Mesendoderm (in vitro differentiated cells): Measurements from ENCODE around the gene DMWD. TPM values are rescaled to one million over a fixed set of nuclear protein-coding genes. Genes with fewer than 3 reads are reported as not detected.

ENCODE experiments used
- DNase-seq: peaks from one replicate; pipeline ENCODE4 v3.0.0; 2013
- H2AK5ac ChIP-seq: 2 replicates; pipeline ENCODE4 v1.6.1; 2013; ENCODE audit warnings: low read length, inconsistent platforms
- H2BK120ac ChIP-seq: 2 replicates; pipeline ENCODE4 v1.6.1; 2013; ENCODE audit warnings: low read depth, mild to moderate bottlenecking, low read length, moderate library complexity, mixed read lengths
- H2BK15ac ChIP-seq: replicated peaks from 2 replicates; pipeline ENCODE4 v1.6.1; 2013; ENCODE audit warnings: low read depth, mild to moderate bottlenecking, moderate library complexity
- H2BK5ac ChIP-seq: 2 replicates; pipeline ENCODE4 v1.6.1; 2013; ENCODE audit warnings: low read length, inconsistent platforms
- H3K18ac ChIP-seq: 2 replicates; pipeline ENCODE4 v1.6.1; 2013; ENCODE audit warnings: mild to moderate bottlenecking, low read length, mixed read lengths
- H3K23ac ChIP-seq: one replicate; pipeline ENCODE4 v1.6.1; 2013; ENCODE audit warnings: low read length
- H3K27ac ChIP-seq: 2 replicates; pipeline ENCODE4 v1.5.1; 2013; ENCODE audit warnings: low read depth, mild to moderate bottlenecking, inconsistent platforms, low read length, moderate library complexity
- H3K27me3 ChIP-seq: 2 replicates; pipeline ENCODE4 v1.6.1; 2013; ENCODE audit warnings: low read length, control low read depth, mild to moderate bottlenecking, inconsistent platforms; ENCODE audit not compliant: insufficient read depth, poor library complexity
- H3K36me3 ChIP-seq: 2 replicates; pipeline ENCODE4 v1.6.1; 2013; ENCODE audit warnings: low read length, inconsistent platforms; ENCODE audit not compliant: control insufficient read depth, insufficient read depth
- H3K4ac ChIP-seq: one replicate; pipeline ENCODE4 v1.6.1; 2013; ENCODE audit warnings: low read depth, mild to moderate bottlenecking, low read length, moderate library complexity
- H3K4me1 ChIP-seq: 2 replicates; pipeline ENCODE4 v1.6.1; 2013; ENCODE audit warnings: low read depth, low read length, inconsistent platforms; ENCODE audit not compliant: control insufficient read depth
- H3K4me2 ChIP-seq: 2 replicates; pipeline ENCODE4 v1.6.1; 2013; ENCODE audit warnings: low read length
- H3K4me3 ChIP-seq: 2 replicates; pipeline ENCODE4 v1.5.1; 2013; ENCODE audit warnings: mild to moderate bottlenecking, low read length
- H3K56ac ChIP-seq: one replicate; pipeline ENCODE4 v1.6.1; 2013; ENCODE audit warnings: low read length
- H3K79me1 ChIP-seq: 2 replicates; pipeline ENCODE4 v1.6.1; 2013; ENCODE audit warnings: low read length, inconsistent platforms
- H3K79me2 ChIP-seq: 2 replicates; pipeline ENCODE4 v1.6.1; 2013; ENCODE audit warnings: mild to moderate bottlenecking, low read length; ENCODE audit not compliant: control insufficient read depth, insufficient read depth
- H3K9ac ChIP-seq: 2 replicates; pipeline ENCODE4 v1.6.1; 2013; ENCODE audit warnings: low read length, inconsistent platforms
- H4K5ac ChIP-seq: one replicate; pipeline ENCODE4 v1.6.1; 2013; ENCODE audit warnings: low read length
- H4K8ac ChIP-seq: one replicate; pipeline ENCODE4 v1.6.1; 2013; ENCODE audit warnings: low read depth, mild to moderate bottlenecking, control low read depth, low read length, moderate library complexity
- WGBS: extraction: QIAGEN DNeasy Blood & Tissue Kit; methylation state at CpG from one replicate; pipeline ENCODE4 v1.1.7; 2013; ENCODE audit warnings: low lambda C conversion rate, missing lambda C conversion rate; ENCODE audit not compliant: insufficient coverage; ENCODE audit errors: extremely low coverage; 5-methylcytosine and 5-hydroxymethylcytosine counted together
- polyA plus RNA-seq, 2 experiments: library from polyadenylated mRNA; stranded (reverse); fragments of 200-250 nt; gene quantifications; one replicate each; pipeline ENCODE4 v1.2.3, GENCODE V29; 2013

DMWD gene
- 20.6 TPM for polyA plus RNA-seq (2013, experiment 1 of 2)
- 20.9 TPM for polyA plus RNA-seq (2013, experiment 2 of 2)

- peak within 1 kb of the TSS; percentile 66 for H3K27ac ChIP-seq
- no peak within 1 kb of the TSS for H2BK5ac ChIP-seq
- H3K4me1 ChIP-seq, result peaks cover 3% of the 10 kb centered on the region
- peak within 1 kb of the TSS; percentile 85 for H3K4me2 ChIP-seq
- H3K18ac ChIP-seq, result peak within 1 kb of the TSS; percentile 77
- peak within 1 kb of the TSS; percentile 34 for H2BK120ac ChIP-seq
- H3K9ac ChIP-seq, result peak within 1 kb of the TSS; percentile 93
- no peak within 1 kb of the TSS for H2BK15ac ChIP-seq
- H3K36me3 ChIP-seq, result peaks cover 13% of the 10 kb centered on the region
- peak; percentile 99 for DNase-seq
- no peaks in the 10 kb centered on the region for H3K27me3 ChIP-seq
- peaks cover 15% of the 10 kb centered on the region for H3K79me1 ChIP-seq
- H3K4ac ChIP-seq, result peak within 1 kb of the TSS; percentile 93
- no peak within 1 kb of the TSS for H4K5ac ChIP-seq
- H3K79me2 ChIP-seq, result peaks cover 6% of the 10 kb centered on the region
- H3K23ac ChIP-seq, result no peak within 1 kb of the TSS
- peak within 1 kb of the TSS; percentile 94 for H3K4me3 ChIP-seq
- H3K56ac ChIP-seq, result peak within 1 kb of the TSS; percentile 98
- WGBS, result no CpG with 5 or more reads among the region's 86 CpGs
- peak within 1 kb of the TSS; percentile 51 for H2AK5ac ChIP-seq
- peak within 1 kb of the TSS; percentile 100 for H4K8ac ChIP-seq
Measured at GRCh38 chr19:45792470-45793177, at the start of gene DMWD. TSS of gene DMWD (minus strand) at chr19:45792845. CDS start at chr19:45792756, 89 bp downstream.

GRCh38 chr19:45842198-45842597 lies 49.6 kb upstream of the DMWD start:
- WGBS, result no CpG with 5 or more reads among the region's 14 CpGs
- no peak for DNase-seq
- H3K36me3 ChIP-seq, result peaks cover 22% of the 10 kb centered on the region

GRCh38 chr19:45834970-45835369 lies 42.3 kb upstream of the DMWD start:
- no peak overlapping the region for H3K18ac ChIP-seq
- H2BK5ac ChIP-seq, result no peak overlapping the region
- no peak overlapping the region for H3K4me3 ChIP-seq
- peaks cover 22% of the 10 kb centered on the region for H3K36me3 ChIP-seq
- no peaks in the 10 kb centered on the region for H3K79me2 ChIP-seq
- H3K23ac ChIP-seq, result no peak overlapping the region
- no peaks in the 10 kb centered on the region for H3K27me3 ChIP-seq
- no peak overlapping the region for H2AK5ac ChIP-seq
- no peak overlapping the region for H3K9ac ChIP-seq
- no peak overlapping the region for H3K4me2 ChIP-seq
- H2BK15ac ChIP-seq, result no peak overlapping the region
- H3K4ac ChIP-seq, result no peak overlapping the region
- H4K5ac ChIP-seq, result no peak overlapping the region
- H3K56ac ChIP-seq, result no peak overlapping the region
- DNase-seq, result no peak
- no peak overlapping the region for H2BK120ac ChIP-seq
- no peaks in the 10 kb centered on the region for H3K4me1 ChIP-seq
- H3K27ac ChIP-seq, result no peak overlapping the region
- H3K79me1 ChIP-seq, result no peaks in the 10 kb centered on the region
- H4K8ac ChIP-seq, result no peak overlapping the region
- no CpG with 5 or more reads among the region's 7 CpGs for WGBS

More at GRCh38 chr19:45842198-45842597, 49.6 kb upstream of the DMWD start:
- Histone ChIP-seq H3K56ac (no peak overlapping the region), H3K4me2 (no peak overlapping the region), H3K4me1 (no peaks in the 10 kb centered on the region), H3K4ac (no peak overlapping the region), H3K23ac (no peak overlapping the region), H2BK15ac (no peak overlapping the region), H2BK5ac (no peak overlapping the region), H3K79me2 (no peaks in the 10 kb centered on the region), H2AK5ac (no peak overlapping the region), H3K9ac (no peak overlapping the region), H3K27ac (no peak overlapping the region), H3K27me3 (no peaks in the 10 kb centered on the region), H3K79me1 (no peaks in the 10 kb centered on the region), H2BK120ac (no peak overlapping the region), H3K4me3 (no peak overlapping the region), H4K5ac (no peak overlapping the region), H3K18ac (no peak overlapping the region), H4K8ac (no peak overlapping the region)

GRCh38 chr19:45828945-45829344 lies 36.3 kb upstream of the DMWD start:
- H3K79me2 ChIP-seq, result no peaks in the 10 kb centered on the region
- no peak overlapping the region for H3K18ac ChIP-seq
- H3K27ac ChIP-seq, result no peak overlapping the region
- no peaks in the 10 kb centered on the region for H3K79me1 ChIP-seq
- no peak overlapping the region for H4K5ac ChIP-seq
- H3K9ac ChIP-seq, result no peak overlapping the region
- H3K4ac ChIP-seq, result no peak overlapping the region
- no peaks in the 10 kb centered on the region for H3K4me1 ChIP-seq
- no peak overlapping the region for H2BK120ac ChIP-seq
- no peak overlapping the region for H3K56ac ChIP-seq
- H3K4me3 ChIP-seq, result no peak overlapping the region
- no peak overlapping the region for H2BK15ac ChIP-seq
- DNase-seq, result no peak
- H3K36me3 ChIP-seq, result peaks cover 24% of the 10 kb centered on the region
- no CpG with 5 or more reads among the region's 16 CpGs for WGBS
- H2AK5ac ChIP-seq, result no peak overlapping the region
- H3K23ac ChIP-seq, result no peak overlapping the region
- H2BK5ac ChIP-seq, result no peak overlapping the region
- H3K4me2 ChIP-seq, result no peak overlapping the region
- H4K8ac ChIP-seq, result no peak overlapping the region
- no peaks in the 10 kb centered on the region for H3K27me3 ChIP-seq

- H3K4me1 ChIP-seq, result no peaks in the 10 kb centered on the region
- H2BK120ac ChIP-seq, result no peak overlapping the region
- H3K56ac ChIP-seq, result no peak overlapping the region
- no peak overlapping the region for H3K9ac ChIP-seq
- no peak overlapping the region for H2BK5ac ChIP-seq
- H3K23ac ChIP-seq, result no peak overlapping the region
- no peak overlapping the region for H2BK15ac ChIP-seq
- H3K4me3 ChIP-seq, result no peak overlapping the region
- no peak overlapping the region for H4K5ac ChIP-seq
- no peak overlapping the region for H3K18ac ChIP-seq
- H3K27me3 ChIP-seq, result no peaks in the 10 kb centered on the region
- peaks cover 25% of the 10 kb centered on the region for H3K36me3 ChIP-seq
- no peak overlapping the region for H2AK5ac ChIP-seq
- H3K4ac ChIP-seq, result no peak overlapping the region
- H3K27ac ChIP-seq, result no peak overlapping the region
- H3K4me2 ChIP-seq, result no peak overlapping the region
- no peaks in the 10 kb centered on the region for H3K79me2 ChIP-seq
- DNase-seq, result no peak
- H3K79me1 ChIP-seq, result no peaks in the 10 kb centered on the region
- WGBS, result no CpG with 5 or more reads among the region's 9 CpGs
- no peak overlapping the region for H4K8ac ChIP-seq
Measured at GRCh38 chr19:45828523-45828922, 35.9 kb upstream of the DMWD start.
